KG1 (cell line): Measurements from ENCODE around the gene AMDHD1.

Source experiments
- DNase-seq: peaks from one replicate; lab custom pipeline; 2025; lab: John Stamatoyannopoulos, UW

Gene AMDHD1

DNA sequence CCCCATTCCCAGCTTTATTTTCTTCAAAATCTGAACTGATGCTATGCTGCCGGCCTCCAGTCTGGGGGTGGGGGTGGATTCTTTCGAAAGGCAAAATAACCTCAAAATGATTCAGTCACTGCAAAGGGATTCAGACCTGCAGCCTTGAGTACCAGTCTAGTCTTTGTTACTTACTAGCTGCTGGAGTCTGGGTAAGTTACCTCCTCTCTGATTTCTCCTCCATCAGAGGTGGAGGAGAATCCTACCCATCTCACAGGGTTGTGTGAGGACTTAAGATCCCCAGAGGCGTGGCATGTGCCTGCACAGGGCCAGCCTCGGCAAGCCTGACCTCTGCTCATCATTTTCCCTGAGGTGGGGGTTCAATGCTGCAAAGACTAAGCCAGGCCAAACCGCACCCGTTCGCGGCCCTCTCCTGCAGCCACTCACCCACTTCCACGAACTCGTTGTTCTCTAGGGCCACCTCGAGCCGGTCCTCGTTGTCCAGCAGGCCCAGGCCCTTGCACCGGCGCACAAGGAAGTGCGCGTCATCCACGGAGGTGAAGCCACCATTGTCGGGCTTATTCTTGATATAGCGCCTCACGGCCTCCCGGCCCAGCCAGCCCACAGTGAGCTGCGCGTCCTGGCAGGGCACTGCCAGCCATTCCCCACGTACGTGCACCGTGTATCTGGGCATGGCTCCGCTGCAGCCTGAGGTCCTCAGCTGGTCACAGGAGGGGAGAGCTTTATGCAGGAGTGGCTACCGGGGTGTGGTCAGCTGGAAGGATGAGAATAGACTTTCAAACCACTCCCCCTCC is 52.3 kb downstream of the AMDHD1 start:
- DNase-seq: no peak

DNA sequence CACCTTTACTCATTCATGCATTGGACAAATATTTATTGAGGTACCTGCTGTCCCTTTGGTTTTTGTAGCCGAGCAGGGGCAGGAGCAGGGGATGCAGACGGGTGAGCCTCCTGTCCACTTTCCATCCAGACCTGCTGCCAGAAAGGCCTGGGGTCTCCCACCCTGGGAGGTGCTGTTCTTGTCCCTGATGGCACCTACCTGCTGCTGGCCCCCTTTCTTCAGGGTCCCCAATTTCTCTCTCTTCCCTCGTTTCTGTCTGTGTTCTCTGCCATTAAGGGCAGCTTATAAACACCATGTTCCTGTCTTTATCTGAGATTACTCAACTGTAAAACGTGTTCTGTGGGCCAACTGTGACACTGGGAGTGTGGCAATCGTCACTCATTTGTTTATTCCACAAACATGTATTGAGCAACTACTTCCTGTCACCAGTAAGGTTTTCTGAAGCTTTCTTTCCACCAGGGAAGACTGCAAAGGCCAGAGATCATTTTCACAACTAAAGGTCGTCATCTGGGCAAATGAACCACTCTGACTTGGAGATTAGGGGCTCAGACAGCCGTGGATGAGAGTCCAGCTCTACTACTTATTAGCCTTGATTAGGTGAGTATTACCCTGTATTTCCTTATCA is 53.0 kb downstream of the AMDHD1 start, which contains the start of gene HAL:
TSS of gene HAL (minus strand) at position 311 of the 625 bp plus-strand sequence. CDS start 434 bp downstream, outside the sequence.
- DNase-seq: no peak

DNA sequence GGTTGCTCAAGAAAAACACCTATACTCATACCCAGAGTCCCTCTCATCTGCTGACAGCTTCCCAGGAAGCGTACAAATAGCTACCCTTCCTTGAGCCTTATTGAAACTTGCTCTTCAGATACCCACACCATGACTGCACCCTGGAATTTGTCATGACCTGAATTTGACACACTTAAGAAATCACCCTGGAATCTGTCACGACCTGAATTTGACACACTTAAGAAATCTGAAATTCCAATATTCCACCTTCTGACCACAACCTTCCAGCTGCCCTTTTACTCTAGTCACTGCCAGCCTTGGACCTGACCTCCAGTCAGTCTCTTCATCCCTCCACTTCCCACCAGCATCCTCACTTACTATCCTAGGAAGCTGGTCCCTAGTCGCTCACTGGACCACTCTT is 54.1 kb downstream of the AMDHD1 start:
- no peak for DNase-seq

DNA sequence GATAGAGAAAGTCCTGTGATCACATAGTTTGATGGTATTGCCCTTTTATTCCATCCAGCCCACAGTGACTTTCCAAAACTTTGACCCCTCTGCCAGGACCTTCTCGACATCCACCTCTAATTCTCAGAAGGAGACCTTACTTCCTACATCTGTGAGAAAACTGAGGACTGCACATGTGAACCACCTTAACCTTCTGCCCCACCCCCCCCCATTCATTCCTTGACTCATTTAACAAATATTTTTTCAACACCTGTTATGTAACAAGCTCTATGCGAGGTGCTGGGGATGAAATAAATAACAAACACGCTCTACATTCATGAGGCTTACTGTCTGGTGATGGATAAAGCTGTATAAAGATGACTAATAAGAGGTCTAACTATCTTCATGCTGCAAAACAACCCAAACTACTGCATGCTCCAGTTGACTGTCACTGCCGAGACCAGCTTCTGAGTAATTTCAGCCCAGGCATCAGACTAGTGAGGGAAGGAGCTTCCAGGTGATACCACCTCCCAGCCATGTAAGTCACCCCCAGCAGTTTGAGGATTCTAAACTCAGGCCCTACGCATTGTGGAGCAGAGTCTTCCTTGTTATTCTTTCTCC is 54.9 kb downstream of the AMDHD1 start:
- DNase-seq: no peak

DNA sequence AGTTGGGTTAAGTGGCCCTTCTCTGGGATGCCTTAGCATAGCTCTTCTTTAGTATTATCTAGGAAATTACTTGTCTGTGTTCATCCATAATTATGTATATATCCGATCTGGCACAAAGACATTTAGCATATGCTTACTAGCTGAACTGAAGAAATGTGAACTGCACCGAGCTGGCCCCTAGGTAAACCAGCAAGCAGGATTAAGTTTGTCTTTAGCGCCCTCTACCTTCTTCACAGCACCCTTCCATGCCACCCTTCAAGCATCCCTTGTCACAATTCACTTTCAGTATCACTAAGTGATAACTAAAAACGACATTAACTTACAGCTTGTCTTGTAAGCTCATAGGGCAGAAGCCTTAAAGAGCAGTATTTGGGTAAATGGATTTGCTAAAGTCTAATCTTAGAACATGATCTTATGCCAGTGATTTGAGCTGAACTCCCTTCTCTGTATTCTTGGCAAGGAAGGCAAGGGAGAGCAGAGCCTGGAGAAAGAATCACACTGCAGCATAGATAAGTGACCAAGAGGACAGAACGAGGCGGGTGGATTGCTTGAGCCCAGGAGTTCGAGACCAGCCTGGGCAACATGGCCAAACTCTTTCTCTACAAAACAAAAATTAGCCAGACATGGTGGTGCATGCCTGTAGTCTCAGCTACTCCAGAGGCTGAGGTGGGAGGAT is 55.6 kb downstream of the AMDHD1 start:
- peak; percentile 25 for DNase-seq

DNA sequence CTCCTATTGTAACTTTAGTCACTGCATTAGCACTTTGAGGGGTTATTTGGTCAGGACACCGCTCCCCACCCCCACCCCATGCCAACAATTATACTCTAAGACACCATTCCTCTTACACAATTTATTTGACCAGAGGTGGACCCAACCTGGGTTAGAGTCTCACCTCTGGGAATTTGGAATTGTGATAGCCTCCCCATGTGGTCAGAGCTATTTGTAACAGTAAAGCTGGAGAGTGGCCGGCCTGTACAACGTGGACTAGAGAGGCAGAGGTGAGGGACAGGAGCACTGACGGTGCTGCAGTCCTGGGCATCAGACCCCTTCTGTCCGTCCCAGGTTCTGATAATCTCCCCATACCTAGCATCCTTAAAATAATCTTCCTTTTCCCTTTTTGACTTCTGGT is 56.4 kb downstream of the AMDHD1 start:
- DNase-seq: no peak

DNA sequence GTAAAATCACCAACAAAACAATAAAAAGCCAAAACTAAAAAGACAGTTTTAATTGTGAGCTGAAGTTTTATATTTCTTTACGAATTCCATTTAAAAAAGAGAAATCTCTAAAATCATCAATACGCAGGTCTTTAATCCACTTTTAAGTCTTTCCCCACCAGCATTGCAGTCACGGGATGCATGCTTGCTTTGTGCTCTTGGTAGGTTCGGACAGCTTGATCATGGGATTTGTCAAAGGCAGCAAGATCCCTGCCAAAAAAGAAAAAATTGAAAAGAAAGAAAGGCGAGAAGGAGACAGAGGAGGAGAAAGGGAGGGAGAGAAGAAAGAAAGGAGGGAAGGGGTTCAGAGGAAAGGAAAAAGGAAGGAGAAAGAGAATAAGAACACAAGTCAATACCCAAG is 57.7 kb downstream of the AMDHD1 start:
- DNase-seq: no peak

DNA sequence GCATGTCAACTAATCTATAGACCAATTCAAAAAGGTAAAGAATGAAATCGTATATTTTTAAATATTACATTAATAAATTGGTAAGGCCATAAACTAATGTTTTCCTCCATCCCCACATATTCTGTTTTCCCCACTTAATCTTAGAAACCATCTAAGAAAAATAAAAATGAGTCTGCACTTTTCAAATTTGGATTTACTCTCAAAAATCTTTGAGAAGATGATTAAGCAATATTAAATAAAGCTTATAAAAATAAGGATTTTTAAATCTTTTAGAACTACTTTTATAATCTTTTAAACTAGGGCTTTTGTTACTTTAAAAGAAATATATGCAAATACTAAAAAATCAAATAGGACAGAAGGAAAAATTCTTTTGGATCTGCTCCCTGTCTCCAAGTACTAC is 63.6 kb downstream of the AMDHD1 start:
- no peak for DNase-seq

DNA sequence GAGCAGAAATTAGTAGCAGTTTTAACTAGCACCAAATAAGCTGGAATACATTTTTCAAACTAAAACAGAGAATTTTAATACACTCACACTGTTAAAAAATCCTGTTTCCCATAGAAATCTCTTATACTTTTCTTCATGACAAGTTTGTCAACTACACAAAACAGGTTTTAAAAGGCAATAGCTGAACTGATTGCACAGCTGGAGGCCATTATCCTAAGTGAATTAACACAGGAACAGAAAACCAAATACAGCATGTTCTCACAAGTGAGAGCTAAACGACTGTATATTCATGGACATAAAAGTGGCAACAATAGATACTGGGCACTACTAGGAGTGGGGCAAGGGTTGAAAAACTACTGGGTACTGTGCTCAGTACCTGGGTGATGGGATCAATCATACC is 64.6 kb downstream of the AMDHD1 start:
- DNase-seq: no peak

DNA sequence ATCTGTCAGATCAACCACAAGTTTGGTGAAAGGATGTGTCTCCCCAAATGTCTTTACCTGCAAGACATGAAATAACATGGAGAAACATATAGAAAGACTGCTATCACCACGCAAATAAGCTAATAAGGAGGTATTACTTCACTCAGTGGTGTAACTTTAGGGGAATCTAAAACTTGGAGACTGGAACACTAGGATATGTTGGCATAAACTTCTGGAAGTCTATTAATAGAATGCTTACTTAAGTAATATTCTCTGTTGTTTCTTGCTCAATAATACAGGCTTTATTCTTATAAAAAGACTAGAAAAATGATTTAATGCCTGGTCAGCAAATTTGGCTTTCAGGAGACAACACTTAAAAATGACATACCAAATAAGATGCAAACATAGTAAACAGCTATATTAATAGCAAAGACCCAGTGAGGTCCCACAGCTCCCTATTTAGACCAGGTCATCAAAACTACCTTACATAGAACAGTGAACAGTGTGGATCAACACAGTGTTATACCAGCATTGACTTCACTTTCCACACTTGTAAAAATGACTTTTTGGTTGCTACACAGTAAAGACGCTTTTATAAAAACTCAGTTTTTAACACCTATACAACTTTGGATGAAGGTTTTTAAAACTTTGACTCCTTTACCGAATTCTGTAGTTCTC is 71.9 kb downstream of the AMDHD1 start:
- DNase-seq: no peak

DNA sequence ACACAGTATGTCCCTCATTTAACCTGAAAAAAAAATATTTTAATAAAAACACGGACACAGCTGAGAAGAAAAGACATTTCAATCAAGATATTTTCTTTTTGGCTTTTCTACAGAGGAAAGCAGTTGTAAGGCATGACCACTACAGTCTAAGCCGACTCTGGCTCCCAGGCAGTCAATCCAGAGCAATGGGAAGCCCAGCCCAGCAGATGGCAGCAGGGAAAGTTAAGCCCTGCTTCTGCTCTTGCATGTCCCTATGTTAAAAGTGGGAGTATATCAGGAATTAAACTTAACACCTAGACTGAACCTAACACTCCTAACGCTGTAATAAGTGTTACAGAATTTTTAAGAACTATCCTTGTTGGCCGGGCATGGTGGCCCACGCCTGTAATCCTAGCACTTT is 72.5 kb downstream of the AMDHD1 start:
- no peak for DNase-seq
